ENCODE data around the gene GPR183.
"Not testable (repeated sequence)": the region's sequence is repeated elsewhere in the genome, so short reads cannot be mapped to it uniquely, and the experiment has no call there.

Gene GPR183

GRCh38 chr13:99270518-99270917, 36.7 kb downstream of the GPR183 start:
- DNase-seq (ENCODE audit: low spot score) = no peak

- DNase-seq (ENCODE audit: low spot score) = peak; percentile 44
Observed at GRCh38 chr13:99269627-99270241, 37.5 kb downstream of the GPR183 start.

- DNase-seq (ENCODE audit: low spot score) = no peak
Observed at GRCh38 chr13:99268822-99269221, 38.4 kb downstream of the GPR183 start.

- no peak for DNase-seq (ENCODE audit: low spot score)
Observed at GRCh38 chr13:99267927-99268326, 39.3 kb downstream of the GPR183 start.

- DNase-seq (ENCODE audit: low spot score) = no peak
Observed at GRCh38 chr13:99266827-99267226, 40.4 kb downstream of the GPR183 start.

GRCh38 chr13:99265821-99266426, 41.3 kb downstream of the GPR183 start:
- DNase-seq (ENCODE audit: low spot score) = peak; percentile 51

- DNase-seq (ENCODE audit: low spot score) = no peak
Observed at GRCh38 chr13:99265162-99265800, 41.9 kb downstream of the GPR183 start.

GRCh38 chr13:99264051-99264450, 43.1 kb downstream of the GPR183 start:
- DNase-seq (ENCODE audit: low spot score) = no peak

- no peak for DNase-seq (ENCODE audit: low spot score)
Observed at GRCh38 chr13:99263126-99263785, 43.9 kb downstream of the GPR183 start.

GRCh38 chr13:99261059-99261458, 46.1 kb downstream of the GPR183 start:
- no peak for DNase-seq (ENCODE audit: low spot score)

GRCh38 chr13:99260216-99260615, 47.0 kb downstream of the GPR183 start:
- no peak for DNase-seq (ENCODE audit: low spot score)

- no peak for DNase-seq (ENCODE audit: low spot score)
Observed at GRCh38 chr13:99258946-99259345, 48.3 kb downstream of the GPR183 start.

GRCh38 chr13:99258210-99258860, 48.9 kb downstream of the GPR183 start, which contains the start of gene GPR18:
TSS of gene GPR18 (minus strand) at chr13:99258379. CDS start at chr13:99255872, 2,507 bp downstream.
- DNase-seq (ENCODE audit: low spot score) = no peak

GRCh38 chr13:99257291-99257690, 49.9 kb downstream of the GPR183 start:
- DNase-seq (ENCODE audit: low spot score) = no peak

- DNase-seq (ENCODE audit: low spot score) = no peak
Observed at GRCh38 chr13:99256709-99257108, 50.5 kb downstream of the GPR183 start.

GRCh38 chr13:99256283-99256682, 50.9 kb downstream of the GPR183 start:
- DNase-seq (ENCODE audit: low spot score) = no peak

GRCh38 chr13:99255271-99255670, 51.9 kb downstream of the GPR183 start:
- DNase-seq (ENCODE audit: low spot score) = no peak

GRCh38 chr13:99254830-99255229, 52.4 kb downstream of the GPR183 start:
- no peak for DNase-seq (ENCODE audit: low spot score)

GRCh38 chr13:99251921-99252320, 55.3 kb downstream of the GPR183 start:
- DNase-seq (ENCODE audit: low spot score) = no peak

GRCh38 chr13:99250982-99251825, 56.0 kb downstream of the GPR183 start:
- no peak for DNase-seq (ENCODE audit: low spot score)

- DNase-seq (ENCODE audit: low spot score) = not testable (repeated sequence)
Observed at GRCh38 chr13:99249606-99250005, 57.6 kb downstream of the GPR183 start.
